GM18517 (cell line): ENCODE measurements around the gene HES4.

Experiments
- ATAC-seq: cut with Tn5 transposase; IDR thresholded peaks from one replicate; pipeline ENCODE4 v1.9.1; 2021; ENCODE audit warnings: mild to moderate bottlenecking, moderate library complexity; ENCODE audit not compliant: unreplicated experiment

The HES4 gene, protein sequence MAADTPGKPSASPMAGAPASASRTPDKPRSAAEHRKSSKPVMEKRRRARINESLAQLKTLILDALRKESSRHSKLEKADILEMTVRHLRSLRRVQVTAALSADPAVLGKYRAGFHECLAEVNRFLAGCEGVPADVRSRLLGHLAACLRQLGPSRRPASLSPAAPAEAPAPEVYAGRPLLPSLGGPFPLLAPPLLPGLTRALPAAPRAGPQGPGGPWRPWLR

DNA sequence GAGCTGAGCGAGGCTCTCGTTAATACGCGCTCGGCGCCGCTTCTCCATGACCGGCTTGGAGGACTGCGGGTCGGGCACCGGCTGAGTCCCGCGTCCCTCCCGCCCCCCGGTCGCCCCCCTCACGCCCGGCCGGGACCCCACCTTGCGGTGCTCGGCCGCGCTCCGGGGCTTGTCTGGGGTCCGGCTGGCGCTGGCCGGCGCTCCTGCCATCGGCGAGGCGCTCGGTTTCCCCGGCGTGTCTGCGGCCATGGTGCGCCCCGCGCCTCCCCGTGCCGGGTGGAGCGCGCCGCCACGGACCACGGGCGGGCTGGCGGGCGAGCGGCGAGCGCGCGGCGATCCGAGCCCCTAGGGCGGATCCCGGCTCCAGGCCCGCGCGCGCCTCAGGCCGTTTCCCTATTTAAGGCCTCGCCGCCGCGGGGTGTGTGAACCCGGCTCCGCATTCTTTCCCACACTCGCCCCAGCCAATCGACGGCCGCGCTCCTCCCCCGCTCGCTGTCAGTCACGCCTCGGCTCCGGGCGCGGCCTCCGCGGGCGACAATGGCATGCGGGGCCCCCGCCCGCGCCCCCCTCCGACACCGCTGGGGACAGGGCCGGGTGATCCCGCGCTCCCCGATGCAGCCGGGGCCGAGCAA lies at the start of gene HES4:
Gene HES4, minus strand, starts transcription at position 373 of the 632 bp plus-strand sequence. Its CDS starts 124 bp downstream, at position 249.
- no peak for ATAC-seq

DNA sequence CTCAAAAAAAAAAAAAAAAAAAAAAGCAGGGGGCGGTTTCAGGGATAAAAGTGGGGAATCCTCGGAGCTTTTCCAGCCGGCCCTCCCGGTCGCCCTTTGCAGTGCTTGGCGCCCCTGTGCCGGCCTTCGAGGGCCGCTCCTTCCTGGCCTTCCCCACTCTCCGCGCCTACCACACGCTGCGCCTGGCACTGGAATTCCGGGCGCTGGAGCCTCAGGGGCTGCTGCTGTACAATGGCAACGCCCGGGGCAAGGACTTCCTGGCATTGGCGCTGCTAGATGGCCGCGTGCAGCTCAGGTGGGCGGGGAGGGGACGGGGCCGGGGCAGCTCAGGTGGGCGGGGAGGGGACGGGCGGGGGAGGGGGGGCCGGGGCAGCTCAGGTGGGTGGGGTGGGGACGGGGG lies 48.9 kb upstream of the HES4 start:
- no peak for ATAC-seq

DNA sequence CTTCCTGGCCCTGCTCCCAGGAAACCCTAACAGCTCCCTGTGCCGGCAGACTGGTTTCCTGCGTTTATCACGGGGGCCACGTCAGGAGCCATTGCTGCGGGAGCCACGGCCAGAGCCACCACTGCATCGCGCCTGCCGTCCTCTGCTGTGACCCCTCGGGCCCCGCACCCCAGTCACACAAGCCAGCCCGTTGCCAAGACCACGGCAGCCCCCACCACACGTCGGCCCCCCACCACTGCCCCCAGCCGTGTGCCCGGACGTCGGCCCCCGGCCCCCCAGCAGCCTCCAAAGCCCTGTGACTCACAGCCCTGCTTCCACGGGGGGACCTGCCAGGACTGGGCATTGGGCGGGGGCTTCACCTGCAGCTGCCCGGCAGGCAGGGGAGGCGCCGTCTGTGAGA lies 48.1 kb upstream of the HES4 start:
- no peak for ATAC-seq

DNA sequence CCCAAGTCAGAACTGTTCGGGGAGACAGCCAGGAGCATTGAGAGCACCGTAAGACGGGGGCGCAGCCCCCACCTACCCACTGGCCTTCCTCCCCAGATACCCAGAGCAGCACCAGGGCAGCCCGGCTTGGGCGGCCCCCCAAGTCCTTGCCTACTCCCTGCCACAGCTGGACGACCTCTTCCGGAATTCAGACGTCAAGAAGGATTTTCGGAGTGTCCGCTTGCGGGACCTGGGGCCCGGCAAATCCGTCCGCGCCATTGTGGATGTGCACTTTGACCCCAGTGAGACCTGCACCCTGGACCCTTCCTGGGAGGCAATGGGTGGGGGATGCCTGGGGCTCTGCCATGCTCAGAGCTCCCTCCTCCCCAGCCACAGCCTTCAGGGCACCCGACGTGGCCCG lies 47.5 kb upstream of the HES4 start:
- no peak for ATAC-seq

DNA sequence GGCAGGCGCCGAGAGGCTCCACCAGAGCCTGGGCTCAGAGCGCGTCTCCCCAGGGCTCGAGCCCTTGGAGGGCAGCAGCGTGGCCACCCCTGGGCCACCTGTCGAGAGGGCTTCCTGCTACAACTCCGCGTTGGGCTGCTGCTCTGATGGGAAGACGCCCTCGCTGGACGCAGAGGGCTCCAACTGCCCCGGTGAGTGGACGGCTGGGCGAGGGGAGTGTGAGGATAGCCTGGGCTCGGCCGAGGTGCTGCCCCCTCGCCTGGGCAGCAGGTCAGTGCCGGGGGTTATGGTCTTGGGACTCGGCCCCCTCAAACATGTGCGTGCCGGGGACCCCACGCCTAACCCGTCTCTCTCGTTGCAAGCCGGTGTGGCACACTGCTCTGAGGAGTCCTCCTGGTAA lies 46.9 kb upstream of the HES4 start:
- no peak for ATAC-seq

DNA sequence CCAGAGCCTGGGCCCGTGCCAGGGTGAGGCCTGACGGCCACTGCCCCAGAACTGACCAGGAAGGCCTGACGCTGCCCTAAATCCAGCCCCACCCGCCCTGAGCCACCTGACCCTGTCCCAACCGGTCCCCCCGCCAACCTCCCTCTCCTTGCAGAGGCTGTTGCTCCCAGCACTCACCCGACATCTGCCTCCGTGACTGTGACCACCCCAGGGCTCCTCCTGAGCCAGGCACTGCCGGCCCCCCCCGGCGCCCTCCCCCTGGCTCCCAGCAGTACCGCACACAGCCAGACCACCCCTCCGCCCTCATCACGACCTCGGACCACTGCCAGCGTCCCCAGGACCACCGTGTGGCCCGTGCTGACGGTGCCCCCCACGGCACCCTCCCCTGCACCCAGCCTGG lies 46.3 kb upstream of the HES4 start:
- no peak for ATAC-seq

DNA sequence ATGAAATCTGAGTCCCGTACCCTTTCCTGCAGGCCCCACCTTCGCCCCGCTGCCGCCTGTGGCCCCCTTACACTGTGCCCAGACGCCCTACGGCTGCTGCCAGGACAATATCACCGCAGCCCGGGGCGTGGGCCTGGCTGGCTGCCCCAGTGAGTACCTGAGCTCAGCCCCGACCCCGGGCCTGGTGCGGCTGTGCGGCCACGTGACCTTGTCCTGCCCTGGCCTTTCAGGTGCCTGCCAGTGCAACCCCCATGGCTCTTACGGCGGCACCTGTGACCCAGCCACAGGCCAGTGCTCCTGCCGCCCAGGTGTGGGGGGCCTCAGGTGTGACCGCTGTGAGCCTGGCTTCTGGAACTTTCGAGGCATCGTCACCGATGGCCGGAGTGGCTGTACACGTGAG lies 45.2 kb upstream of the HES4 start:
- no peak for ATAC-seq

DNA sequence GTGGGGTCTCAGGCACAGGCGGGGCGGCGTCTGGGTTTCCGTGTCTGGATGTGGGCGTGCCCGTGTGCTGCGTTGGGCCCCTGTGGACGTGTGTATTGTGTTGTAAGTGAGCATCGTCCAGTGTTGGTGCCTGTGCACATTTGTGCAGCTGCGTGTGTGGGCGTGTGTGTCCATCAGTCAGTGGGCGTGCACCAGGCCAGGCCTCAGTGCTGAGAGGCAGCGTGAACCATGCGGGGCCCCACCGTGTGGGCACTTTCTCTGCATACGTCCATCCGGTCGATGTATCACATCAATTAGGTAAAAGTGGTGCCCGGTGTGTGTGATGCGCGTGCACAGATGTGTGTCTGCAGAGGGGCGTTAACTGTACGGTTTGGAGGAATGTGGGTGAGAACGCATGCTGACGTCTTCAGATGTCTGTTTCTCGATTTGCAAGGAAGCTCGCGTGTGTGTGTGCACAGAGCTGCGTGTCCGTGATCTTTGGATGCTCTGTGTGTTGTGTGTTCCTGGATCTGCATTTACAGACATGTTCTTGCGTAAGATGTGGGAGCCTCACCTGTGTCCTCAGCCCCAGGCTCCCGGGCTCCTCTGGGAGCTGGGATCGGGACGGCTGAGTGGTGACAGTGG lies 44.7 kb upstream of the HES4 start:
- no peak for ATAC-seq

DNA sequence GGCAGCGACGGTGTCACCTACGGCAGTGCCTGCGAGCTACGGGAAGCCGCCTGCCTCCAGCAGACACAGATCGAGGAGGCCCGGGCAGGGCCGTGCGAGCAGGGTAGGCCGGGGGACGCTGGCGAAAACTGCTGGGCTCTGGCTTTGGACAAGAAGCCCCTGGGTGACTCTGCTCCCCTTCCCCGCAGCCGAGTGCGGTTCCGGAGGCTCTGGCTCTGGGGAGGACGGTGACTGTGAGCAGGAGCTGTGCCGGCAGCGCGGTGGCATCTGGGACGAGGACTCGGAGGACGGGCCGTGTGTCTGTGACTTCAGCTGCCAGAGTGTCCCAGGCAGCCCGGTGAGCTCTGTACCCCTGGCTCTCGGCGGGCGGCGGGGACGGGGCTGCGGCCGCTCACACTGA lies 44.0 kb upstream of the HES4 start:
- no peak for ATAC-seq

DNA sequence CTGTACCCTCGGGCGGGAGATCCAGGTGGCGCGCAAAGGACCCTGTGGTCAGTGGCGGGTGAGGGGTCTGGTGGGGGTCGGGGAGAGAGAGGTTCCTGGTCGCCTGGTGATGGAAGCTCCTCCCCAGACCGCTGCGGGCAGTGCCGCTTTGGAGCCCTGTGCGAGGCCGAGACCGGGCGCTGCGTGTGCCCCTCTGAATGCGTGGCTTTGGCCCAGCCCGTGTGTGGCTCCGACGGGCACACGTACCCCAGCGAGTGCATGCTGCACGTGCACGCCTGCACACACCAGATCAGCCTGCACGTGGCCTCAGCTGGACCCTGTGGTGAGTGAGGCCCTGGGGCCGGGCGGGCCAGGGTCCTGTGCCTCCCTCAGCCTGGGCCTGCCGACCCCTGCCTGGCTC lies 43.5 kb upstream of the HES4 start:
- no peak for ATAC-seq

DNA sequence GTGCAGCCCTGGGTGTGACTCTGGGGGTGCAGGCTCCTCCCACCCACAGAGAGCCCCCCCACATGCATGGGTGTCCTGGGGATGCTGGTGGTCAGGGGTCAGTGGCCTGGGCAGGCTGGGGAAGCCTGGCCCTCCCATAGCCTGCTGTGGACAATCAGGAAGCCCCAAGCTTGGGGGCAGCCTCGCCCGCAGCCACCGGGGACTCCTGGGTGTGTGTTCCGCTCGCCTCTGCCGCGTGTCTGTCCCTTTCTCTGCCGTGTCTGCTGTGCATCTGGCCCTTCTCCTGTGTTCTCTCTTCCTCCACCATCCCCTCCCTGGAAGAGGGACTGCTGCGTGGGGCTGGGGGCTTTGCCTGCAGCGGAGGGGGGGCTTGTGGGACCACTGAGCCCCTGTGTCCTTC lies 42.9 kb upstream of the HES4 start:
- ATAC-seq: no peak

DNA sequence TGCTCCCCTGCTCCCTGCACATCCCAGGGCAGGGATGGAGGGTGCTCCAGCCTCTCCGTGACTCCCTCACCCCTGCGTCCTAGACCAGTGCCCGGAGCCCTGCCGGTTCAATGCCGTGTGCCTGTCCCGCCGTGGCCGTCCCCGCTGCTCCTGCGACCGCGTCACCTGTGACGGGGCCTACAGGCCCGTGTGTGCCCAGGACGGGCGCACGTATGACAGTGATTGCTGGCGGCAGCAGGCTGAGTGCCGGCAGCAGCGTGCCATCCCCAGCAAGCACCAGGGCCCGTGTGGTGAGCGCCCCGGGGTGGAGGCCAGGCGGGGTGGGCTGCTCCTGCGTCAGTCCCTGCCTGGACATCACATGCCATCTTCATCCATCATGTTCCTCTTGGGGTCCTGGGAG lies 42.0 kb upstream of the HES4 start:
- no peak for ATAC-seq

DNA sequence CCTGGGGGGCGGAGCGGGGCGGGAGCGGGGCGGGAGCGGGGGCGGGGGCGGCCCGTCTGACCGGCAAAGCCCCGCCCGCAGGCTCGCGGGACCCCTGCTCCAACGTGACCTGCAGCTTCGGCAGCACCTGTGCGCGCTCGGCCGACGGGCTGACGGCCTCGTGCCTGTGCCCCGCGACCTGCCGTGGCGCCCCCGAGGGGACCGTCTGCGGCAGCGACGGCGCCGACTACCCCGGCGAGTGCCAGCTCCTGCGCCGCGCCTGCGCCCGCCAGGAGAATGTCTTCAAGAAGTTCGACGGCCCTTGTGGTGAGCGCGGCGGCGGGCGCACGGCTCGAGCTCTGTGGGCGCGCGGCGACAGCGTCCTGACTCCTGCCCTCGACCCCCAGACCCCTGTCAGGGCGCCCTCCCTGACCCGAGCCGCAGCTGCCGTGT lies 41.2 kb upstream of the HES4 start:
- ATAC-seq: no peak

DNA sequence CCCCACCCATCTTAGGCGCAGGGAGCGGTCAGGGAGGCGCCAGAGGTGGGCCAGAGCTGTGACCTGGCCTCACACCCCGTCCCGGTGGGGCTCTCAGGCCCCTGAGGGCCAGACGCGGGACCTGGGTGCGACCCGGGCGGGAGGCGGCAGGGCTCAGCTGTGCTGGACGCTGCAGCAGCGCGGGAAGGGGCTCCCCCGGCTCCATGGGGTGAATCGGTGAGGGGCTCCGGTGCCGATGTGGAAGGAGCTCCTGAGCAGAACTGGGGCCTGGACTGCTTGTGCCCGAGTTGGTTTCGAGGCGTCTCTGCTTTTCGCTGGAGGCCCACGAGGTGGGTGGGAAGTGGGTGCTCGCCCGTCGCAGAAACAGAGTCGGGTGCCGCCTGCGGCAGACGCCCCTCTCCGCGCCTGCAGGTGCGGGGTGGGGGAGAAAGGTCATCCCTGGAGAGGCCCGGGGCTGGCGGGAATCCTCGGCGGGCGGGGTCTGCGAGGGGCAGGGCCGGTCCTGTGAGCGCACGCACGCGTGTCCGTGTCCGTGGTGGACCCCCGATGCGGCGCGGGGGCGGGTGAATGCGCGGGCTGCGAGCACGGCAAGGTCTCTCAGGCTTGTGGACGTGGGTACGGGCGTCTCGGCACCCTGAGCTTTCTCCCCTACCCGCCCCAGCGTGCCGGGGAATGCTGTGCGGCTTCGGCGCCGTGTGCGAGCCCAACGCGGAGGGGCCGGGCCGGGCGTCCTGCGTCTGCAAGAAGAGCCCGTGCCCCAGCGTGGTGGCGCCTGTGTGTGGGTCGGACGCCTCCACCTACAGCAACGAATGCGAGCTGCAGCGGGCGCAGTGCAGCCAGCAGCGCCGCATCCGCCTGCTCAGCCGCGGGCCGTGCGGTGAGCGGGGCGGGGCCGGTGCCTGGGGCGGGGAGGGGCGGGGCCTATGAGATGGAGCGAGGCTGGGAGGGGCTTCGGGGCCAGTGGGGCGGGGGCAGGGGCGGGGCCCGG lies 40.4 kb upstream of the HES4 start:
- peak; percentile 40 for ATAC-seq

DNA sequence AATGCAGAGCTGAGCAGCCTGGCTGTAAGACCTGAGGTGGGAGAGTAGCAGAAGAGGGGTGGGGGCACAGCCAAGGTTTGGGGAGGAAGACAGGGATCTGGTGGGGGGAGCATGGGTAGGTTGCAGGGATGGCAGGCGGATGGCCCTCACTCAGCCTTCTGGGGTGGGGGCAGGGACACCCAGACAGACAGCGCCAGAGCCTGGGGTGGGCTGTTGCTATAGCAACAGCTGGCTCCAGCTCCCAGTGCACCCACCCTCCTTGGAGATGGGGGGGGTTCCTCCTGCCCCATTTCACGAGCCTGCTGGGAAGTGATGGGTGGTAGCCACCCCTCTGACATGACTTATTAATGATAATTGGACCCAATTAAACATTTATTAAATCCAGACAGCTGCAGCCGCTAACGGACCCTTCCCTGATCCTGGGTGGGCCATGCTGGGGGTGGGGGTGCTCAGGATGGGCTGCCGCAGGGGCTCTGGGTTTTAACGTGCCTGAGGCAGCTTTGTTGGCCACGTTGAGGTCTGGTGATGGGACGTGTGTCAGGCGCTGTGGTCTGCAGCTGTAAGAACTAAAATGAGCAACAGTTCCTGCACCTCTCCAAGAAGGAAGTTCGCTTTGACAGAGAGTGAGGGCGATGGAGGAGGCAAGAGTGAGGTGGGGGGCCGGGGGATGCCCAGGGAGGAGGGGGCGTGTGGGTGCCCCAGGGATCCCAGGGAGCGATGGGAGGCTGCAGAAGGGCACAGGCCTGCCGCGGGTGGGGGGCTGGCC lies 39.4 kb upstream of the HES4 start:
- no peak for ATAC-seq

DNA sequence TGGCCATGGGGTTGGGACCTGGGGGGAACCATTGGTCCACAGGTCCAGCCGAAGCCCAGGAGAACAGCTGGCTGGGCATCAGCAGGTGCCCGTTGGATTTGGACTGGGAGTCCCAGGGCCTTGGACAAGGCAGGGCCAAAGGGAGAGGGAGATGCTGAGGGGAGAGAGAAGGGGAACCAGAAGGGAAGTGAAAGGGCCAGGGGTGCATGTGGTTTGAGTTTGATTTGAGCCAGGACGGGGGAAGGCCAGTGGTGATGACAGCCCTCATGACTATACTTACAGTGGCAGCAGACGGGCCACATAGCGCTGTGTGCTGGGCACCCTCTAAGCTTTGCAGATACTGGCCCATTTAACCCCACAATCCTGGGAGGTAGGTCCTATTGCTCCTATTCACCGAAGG lies 38.8 kb upstream of the HES4 start:
- ATAC-seq: no peak

DNA sequence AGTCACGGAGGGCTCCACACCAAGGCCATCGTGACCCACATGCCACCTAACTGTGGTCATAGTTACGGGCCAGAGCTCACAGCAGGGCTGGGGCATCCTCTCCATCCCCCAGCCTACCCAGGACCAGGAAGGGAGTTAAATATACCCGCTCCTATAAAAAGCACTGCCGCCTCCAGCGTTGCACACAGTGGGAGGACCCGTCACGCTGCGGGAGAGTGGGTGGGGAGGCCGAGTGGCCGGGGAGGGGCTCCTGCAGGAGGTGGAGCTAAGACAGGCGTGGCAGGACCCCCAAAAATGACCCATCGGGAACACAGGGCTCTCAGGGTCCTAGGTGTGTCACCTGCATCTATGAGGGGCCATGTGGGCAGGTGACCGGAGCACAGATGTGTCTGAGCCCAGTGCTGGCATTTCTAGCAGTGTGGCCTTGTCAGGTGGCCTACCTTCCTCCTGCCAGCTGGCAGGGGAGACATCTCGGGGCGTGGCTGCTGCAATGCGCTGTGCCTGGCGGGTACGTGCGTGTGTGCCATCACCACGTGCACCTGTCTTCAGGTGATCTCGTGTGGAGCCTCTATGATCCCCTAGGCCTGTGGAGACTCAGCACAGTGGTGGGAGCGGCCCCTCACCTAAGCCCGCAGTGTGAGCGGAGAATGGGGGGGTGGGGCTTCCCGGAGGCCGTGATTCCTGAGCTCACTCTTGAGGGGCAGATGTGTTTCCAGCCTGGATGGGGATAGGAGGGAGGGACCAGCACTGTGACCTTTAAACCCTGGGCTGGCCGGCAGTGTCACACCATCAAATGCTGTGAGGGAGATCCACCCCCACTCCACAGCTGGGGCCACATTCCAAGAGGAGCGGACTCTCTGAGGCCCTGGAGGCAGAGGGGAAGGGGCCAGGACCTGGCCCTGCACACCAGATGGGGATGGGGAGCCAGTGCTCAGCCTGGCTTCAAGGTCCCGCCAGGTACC lies 37.8 kb upstream of the HES4 start:
- ATAC-seq: no peak

DNA sequence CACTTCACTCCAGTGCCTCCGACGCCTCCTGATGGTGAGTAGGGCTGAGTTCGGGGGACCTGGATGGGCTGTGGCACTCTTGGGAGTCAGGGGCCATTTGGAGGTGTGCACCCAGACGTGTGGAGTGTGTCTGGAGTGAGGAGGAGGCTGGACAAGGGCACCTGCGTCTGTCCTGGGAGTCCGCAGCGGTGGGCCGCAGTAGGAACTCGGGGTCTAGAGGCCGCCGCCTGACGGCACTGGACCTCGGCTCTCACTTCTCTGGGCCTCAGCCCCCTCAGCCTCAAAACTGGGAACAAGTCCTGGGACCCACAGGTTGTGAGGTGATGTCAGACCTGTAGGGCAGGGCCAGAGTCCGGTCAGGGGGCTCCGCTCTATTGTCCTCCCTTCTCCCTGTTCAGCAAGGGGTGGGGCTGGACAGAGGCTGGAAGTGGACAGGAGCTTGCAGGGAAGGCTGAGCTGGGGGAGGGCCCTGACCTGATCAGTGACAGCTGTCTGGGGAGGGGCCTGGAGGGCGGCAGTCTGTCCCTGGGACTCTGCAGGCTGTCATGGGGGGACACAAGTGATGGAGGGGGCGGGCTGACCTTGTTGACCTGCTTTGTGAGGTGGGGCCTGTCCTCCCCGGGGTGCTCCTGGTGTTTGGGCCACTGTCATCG lies 35.5 kb upstream of the HES4 start:
- ATAC-seq: no peak

DNA sequence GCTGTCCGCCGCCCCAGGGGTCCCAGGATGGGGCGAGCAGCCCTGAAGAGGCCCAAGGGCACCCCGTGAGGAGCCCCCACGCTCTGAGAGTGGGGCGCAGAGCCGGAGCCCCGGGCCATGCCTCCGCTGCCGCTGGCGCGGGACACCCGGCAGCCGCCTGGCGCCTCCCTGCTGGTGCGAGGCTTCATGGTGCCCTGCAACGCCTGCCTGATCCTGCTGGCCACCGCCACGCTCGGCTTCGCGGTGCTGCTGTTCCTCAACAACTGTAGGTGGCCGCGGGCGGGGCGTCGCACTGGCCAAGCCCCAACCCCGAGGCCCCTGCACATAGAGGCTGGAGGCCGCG lies 34.5 kb upstream of the HES4 start:
- no peak for ATAC-seq
